GM18861 (cell line): ENCODE results near the gene AFF4.

ENCODE experiments used
- ATAC-seq: cut with Tn5 transposase; IDR thresholded peaks from one replicate; pipeline ENCODE4 v1.9.1; 2021; ENCODE audit not compliant: unreplicated experiment

Gene AFF4

DNA sequence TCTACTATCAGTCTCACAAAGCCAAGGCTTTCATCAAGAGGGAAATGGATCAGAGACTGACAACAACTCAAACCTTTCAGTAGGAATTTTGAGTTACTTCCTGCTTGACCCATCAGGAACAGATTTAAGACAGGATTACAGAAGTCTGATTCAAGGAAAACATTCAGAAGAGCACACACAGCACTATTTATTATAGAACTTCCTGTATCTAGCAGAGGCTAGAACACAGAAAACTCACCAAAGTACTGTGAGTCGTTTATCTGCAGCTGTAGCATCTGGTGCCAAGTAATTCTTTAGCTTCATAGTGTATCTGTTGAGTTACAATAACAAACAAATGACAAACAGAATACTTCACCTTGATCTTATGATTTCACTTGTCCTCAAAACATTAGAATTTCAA, 76.2 kb downstream of the AFF4 start:
- ATAC-seq: no peak

DNA sequence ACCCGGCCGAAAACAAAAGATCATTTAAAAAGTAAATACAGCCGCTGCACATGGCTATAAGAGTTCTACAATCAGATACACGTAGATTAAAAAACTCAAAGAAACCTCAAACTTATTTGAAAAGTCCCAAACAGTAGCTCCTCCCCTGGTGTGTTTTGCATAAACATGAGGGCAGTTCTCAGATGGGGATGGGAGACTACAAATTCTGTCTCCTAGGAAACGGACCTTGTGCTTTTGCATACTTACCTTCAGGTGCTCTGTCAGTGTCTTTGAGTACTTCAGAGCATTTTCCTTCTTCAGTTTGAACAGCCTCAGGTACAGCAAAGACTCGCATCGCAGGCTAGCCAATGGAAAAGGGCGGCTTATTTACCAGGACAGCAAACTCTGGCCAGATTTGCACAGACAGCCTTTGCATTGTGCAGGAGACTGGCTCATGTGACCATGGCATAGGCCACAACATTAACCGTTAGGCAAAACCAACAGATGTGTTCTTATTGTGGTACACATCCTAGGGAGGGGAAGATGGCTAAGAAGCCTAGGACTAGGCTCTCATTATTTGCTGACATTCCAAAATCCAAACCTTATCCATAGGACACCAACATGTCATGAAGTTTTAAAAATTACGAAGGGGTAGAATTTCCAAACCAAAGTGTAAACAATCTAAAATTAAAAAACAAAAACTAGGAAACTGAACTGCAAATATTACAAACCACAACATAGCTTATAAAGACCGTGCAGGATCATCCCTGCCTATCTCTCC, 77.2 kb downstream of the AFF4 start:
- ATAC-seq: no peak

DNA sequence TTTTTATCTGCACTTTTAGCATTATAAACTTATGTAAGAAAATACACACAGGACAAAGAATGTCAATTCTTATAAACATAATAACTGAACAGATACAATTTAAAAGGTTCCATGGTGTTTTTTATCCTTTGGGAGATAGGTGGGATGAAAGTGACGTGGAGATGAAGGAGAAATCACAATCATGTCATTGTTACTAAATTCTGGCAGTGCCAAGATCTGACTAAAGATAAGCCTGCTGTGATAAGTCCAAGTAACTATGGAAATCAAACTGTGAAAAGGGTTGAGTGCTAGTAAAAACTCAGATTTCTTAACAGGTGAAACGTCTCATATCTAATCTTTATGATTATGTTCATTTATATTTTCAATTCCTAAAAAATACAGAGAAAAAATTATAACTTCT, 78.9 kb downstream of the AFF4 start:
- no peak for ATAC-seq

DNA sequence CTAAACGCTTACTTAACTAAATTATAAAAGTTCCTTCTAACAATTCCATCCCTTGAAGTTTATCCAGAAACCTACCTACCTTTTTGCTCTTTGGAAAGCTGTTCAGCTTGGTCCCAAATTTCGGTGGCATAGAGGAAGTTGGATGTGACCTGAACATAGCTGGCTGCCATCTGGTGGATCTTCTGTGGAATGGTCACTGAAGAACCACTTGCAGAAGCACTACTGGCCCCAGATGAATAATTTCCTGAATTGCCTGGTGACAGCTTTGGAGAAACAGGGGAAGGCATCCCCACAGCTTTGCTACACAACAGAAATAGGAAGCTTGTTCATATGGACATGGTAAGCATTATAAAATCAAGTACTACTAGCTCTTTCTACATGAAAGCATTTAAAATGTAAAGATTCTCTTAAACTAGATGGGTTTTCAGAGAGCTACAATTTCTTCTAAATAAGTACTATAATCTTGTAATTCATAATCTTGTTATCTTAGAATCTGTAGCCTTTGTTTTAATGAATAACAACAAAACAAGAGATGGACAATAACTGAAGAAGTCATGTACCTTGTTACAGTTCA, 80.1 kb downstream of the AFF4 start:
- ATAC-seq: no peak

DNA sequence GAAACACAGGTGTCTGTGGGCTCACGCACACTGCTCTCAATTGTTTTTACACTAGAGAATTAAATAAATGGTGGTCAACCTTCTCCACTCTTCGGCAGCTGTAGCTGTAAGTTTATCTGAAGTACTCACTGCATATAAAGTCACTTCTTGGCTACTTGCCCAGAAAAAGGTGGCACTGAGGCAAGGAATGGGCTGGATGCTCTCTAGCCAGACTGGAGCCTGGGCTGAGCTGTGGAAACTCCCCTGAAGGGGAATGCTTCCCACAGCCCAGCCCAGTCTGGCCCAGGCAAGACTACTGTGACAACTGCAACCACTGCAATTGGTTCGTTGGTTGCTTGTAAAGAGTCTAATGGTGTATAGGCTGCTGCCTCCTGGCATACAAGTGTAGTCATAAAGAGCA, 85.5 kb downstream of the AFF4 start:
- ATAC-seq: no peak

DNA sequence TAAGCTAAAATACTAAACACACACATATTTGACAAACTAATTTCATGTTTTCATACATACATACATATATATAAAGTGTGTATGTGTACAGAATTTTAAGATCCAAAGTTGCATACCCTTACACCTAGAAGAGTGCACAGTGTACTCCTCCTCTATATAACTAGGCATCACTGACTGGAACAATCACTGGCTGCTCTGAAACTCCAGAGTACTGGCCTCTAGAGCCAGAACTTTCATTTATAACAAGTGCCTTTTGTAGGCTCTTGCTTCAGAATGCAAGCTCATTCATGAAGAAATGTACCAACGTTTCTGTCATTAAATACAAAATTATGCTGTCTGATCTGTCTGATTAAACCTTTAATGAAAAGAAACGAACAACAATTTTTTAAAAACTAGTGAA, 86.0 kb downstream of the AFF4 start:
- ATAC-seq: no peak

DNA sequence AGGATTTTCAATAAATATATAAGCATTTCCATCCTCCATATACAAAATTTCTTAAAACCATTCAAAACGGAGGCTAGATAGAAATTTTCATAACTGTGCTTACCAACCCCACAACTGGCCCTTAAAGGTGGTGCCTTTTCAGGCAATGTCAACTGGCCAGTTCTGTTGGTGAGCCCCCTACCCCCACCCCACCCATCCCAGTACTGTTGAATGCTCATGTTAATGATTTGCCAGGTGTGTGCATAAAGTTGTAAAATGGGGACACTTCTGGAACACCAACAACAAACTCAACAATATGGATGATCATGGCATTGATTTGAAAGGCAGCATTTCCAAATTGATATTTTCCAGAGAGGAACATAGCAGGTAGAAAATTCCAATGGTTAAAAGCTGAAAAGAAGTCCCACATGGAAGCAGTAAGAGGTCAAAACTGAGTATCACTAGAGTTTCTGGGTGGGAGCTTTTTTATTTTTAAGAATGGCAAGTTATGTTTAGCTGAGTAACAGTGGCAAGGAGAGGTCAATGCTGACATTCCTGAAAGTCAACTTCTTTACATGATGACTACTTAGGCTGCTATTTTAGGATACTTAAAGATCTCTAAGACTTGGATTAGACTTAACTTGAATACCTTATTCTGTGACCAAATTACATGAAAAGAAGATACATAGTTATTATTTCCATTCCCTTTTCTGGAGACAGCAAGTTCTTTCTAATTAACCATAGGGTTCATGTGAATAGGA, 87.2 kb downstream of the AFF4 start:
- ATAC-seq: no peak

DNA sequence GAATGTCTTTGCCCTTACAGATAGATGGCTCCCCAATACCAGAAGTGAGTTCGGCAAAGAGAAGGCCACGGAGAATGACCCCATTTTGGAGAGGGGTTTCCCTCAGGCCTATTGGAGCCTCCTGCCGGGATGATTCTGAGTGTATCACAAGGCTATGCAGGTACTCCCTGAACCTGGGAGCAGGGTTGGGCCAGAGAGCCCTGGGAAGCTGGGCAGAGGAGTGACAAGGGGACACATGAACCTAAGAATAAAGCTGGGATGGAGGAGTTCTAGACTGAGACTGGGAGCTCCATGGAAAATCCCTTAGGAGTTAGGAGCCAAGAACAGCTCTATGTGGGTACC, 89.5 kb downstream of the AFF4 start:
- ATAC-seq: no peak

DNA sequence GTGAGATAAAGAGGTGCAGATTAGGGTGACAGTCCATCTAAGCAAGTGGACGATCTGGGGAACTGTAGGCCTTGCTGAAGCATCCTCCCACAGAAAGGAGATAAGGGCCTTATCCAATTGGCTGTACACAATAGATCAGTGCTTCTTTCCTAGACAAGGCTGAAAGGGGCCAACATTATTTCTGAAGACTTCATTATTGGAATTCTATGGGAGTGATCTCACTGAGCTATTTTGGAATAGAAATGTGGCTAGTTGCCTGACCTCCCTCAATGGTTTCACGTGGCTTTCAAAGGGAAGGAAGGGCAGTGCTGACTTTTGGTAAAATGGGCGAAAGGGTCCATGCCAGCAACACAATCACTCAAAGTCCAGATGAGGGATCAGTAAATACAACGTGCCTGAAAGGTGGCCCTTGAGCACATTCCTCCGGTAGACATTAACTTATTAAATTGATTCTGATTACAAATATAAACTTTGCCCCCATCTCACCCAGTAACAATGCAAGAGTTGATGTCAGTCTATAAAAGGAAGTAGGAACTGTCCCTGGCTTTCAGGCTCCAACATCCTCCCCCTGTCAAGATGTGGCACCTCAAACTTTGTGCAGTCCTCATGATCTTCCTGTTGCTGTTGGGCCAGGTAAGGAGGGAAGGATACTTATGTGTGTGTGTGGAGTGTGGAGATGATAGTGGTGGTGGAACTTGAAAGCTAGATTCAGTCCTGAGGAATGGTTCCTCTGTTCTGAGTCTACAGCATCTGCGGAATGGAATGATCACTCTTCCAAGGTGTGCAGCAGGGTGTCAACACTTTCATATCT, 90.1 kb downstream of the AFF4 start, which contains the start of gene LEAP2:
Gene LEAP2 (plus strand): TSS at position 550 of the 811 bp plus-strand sequence. CDS start 27 bp downstream, at position 577.
- no peak for ATAC-seq

DNA sequence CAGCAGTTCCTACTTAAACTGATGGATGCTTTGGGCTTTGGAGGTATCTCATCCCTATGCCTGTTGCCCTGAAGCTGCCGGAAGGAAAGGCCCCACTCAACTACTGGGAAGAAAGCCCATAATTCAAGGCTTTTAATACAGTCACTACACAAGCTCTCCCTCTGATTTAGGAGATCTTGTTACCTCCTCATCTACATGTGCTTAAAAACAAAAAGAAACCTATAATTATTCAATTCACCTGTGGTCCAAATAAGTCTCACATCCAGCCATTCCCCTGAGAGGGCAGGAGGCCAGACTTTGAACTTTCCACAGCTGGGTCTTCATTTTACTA, 90.7 kb downstream of the AFF4 start:
- no peak for ATAC-seq

DNA sequence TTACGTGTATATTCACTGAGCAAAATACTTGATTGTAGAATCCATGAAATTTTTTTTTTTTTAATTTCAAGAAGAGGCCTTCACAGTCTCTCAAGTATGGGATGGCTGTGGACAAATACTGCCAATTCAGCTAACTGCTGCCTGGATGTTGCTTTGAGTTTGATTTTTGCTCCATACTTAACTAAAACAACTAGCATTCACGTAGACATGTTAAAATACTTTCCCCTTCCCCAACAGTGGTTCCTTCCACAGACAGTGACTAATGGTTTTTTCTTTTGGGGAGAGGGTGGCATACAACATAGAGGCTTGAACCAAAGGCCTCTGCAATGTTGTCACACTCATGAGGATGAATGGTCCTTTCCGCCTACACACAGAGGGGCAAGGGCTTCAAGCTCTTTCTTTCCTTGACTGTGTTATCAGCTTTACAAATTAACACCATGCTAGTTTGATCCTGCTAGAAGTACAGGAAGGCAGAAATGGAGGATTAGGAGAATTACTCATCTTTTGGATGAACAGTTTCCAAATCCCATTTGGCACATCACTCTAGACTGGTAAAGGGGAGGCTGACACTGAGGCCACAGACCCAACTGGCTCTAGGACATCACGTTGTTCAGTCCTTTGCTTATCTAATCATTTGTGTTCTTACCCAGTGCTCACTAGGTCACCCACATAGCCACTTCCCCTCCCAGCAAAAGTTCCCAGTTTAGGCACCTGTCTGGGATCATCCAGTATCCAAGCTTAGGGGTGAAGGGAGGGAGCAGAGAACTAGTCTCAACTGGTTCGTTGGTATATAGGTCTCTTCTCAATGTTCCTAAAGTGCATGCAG, 91.8 kb downstream of the AFF4 start:
- no peak for ATAC-seq

DNA sequence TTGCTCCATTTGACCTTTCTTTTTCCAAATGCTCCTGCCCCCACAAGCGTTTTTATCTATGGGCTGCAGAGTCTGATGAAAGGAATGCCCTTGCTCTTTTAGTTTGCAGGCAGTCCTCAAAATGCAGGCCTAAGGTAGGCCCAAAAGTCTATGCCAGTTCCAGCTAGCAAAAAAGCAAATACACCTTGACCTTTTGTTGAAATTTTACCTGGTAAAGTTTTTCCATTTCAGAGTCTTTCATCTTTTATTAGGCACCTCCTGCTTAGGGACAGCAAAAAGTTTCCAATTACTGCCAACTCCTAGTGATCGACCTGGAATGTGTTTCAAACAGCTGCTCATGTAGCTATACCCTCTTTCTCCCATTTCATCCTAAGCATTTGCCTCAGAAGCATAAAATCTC, 92.6 kb downstream of the AFF4 start:
- no peak for ATAC-seq

DNA sequence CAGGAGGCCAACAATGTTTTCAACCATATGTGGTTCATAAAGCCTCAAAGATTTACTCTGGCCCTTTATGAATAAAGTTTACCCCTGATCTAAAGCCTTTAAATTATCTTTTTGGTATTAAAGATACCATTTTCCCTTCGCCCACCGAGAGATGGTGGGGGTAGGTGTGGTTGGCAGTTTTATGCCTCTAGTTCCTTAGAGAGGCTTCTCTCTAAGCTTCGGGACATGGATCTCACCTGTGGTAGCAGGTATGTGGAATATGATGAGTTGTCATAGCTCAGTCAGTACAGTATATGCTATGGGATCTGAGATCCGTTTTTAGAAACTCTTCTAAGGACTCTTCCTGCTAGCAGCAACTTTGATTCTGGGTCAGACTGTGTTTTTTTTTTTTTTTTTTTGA, 94.7 kb downstream of the AFF4 start:
- no peak for ATAC-seq

DNA sequence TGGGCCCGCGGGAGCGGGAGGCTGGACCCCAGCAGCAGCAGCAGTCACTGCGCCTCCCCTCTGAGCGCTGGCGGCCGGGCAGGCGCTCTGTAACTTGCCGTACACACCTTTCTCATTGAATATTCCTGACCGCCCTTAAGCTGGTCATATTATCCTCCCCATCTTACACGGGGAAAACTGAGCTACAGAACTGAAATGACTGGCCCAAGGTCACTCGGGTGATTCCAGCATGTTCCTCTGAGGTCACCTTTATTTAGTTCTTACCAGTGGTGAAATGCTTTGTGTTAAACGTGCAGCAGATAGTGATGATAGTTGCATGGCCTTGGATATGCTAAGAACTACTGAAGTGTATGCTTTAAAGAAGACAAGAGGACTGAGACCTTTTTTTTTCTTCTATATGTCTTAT, 96.4 kb downstream of the AFF4 start:
- ATAC-seq: no peak

DNA sequence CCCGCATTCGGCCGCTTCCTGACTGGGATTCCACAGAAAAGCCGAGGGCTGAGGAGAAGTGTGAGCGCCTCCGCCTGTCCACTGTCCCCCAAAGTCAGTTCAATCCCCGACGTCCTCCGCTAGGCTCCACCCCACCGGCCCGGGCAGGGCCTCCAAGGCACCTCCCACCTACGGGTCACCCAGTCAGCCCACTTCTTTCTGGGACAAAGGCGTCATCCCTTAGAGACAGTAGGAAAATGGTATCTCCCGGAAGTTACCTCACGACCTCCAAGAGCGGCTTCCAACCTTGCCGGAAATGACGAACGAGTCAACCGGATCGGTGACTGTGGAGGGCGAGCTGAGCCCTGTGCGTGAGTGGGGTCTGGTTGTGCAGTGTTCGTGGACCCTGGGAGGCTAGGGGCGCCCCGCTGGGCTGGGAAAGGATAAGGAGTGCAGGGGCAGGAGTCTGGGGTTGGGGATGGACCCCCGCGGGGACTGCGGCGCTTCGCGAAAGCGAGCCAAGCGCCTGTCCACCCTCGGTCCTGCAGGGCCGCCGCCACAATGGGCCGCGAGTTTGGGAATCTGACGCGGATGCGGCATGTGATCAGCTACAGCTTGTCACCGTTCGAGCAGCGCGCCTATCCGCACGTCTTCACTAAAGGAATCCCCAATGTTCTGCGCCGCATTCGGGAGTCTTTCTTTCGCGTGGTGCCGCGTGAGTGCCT, 96.9 kb downstream of the AFF4 start, which contains the start of the genes GDF9 and UQCRQ:
Gene GDF9 (minus strand): TSS at position 128 of the 704 bp plus-strand sequence. CDS start 1,936 bp downstream, outside the sequence.
Gene UQCRQ (plus strand): TSS at position 301 of the 704 bp plus-strand sequence. CDS start 240 bp downstream, at position 541.
- ATAC-seq: peak; percentile 99

DNA sequence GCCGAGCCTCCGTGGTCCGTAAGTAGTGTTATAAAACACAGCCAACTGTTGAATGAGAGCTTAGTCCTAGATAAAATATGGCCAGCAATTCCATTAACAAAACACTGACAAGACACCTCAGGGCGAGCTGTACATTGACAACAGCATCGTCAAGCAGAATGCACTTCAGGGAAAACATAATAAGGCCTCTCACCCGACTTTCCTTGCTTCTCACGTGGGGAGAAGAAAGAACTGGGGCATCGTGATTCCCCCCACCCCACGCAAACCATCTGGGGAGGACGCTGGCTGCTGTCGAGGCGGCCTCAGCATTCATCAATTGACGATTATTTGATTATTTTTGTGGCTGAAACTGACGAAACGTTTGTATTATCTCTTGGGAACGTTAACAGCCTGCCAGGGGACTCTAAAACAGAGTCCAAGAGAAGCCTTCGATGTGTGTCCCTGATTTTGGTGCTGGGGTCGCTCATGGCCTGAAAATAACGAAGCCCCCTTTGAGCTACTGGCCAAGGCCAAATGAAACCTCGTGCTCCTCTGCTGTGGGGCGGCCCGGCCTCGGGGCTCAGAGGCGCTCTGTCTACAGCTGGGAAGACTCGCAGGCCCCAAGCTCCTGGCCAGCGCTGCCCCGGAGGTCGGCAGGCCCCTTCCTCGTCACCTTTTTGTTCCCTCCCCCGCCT, 97.6 kb downstream of the AFF4 start:
- peak; percentile 8 for ATAC-seq

DNA sequence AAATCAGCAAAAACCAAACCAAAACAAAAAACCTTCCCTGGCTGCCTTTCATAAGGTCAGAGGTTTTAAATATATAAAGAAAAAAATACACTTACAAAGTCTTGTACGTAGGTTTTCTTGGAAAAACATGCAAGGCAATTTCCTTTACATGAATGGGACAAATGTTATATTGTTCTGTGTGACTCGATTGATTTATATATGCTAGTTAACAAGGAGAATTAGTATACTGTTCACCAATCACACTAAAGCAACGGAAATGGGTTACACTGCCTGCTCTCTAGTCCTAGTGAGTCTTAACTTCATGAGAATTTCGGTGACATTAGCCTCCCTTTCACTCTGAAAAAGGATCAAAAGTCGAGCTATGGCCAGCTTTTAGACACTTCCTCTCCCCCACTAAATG, 102.7 kb downstream of the AFF4 start:
- no peak for ATAC-seq

DNA sequence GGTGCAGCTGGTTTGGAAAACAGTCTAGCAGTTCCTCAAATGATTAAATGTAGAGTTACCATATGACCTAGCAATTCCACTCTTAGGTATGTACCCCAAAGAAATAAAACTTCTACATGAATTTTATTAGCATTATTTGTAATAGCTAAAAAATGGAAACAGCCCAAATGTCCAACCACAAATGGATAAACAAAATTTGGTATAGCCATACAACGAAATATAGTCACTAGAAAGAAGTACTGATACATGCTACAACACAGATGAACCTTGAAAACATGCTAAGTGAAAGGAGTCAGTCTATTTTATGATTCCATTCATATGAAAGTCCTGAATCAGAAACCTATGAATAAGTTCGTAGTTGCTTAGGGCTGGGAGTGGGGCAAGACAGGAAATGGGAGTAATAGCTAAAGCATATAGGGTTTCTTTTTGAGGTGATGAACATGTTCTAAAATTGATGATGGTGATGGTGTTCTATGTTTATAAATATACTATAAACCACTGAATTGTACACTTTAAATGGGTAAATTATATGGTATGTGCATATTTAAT, 103.5 kb downstream of the AFF4 start:
- no peak for ATAC-seq

DNA sequence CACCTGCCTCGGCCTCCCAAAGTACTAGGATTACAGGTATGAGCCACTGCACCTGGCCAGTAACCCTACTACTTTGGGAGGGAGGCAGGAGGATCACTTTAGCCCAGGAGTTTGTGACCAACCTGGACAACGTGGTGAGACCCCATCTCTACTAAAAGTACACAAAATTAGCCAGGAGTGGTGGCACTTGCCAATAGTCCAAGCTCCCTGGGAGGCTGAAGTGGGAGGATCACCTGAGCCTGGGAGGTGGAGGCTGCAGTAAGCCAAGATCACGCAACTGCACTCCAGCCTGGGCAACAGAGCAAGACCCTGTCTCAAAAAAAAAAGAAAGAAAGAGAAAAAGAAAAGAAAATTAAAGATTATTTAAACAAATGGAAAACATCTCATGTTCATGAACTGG, 107.4 kb downstream of the AFF4 start:
- no peak for ATAC-seq
